ENCODE results near the gene RIMKLB.

DNA sequence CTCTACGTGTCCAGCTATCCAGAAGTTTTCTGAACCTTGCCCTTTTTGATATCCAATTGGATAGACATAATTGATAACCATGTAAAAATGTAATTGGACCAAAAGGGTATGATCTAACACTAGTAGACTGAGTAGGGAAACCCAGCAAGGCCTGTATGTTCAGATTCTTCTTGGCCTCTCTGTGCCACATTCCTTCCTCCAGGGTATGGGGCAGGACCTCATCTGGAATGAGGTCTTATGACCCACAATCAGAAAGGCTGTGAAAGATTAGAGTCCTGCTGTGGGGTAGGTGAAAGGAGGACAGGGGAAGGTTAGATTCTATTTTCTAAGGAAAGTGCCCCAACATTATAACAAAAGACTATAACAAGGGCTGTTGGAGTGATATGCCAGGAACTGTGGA is 73.3 kb downstream of the RIMKLB start:
- TF ChIP-seq, protein P1, sequence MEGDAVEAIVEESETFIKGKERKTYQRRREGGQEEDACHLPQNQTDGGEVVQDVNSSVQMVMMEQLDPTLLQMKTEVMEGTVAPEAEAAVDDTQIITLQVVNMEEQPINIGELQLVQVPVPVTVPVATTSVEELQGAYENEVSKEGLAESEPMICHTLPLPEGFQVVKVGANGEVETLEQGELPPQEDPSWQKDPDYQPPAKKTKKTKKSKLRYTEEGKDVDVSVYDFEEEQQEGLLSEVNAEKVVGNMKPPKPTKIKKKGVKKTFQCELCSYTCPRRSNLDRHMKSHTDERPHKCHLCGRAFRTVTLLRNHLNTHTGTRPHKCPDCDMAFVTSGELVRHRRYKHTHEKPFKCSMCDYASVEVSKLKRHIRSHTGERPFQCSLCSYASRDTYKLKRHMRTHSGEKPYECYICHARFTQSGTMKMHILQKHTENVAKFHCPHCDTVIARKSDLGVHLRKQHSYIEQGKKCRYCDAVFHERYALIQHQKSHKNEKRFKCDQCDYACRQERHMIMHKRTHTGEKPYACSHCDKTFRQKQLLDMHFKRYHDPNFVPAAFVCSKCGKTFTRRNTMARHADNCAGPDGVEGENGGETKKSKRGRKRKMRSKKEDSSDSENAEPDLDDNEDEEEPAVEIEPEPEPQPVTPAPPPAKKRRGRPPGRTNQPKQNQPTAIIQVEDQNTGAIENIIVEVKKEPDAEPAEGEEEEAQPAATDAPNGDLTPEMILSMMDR (IDR thresholded peaks at IDR 0.05; ENCODE audit: insufficient read depth, low read length) = no peak
- TF ChIP-seq GABPA (IDR thresholded peaks at IDR 0.05; ENCODE audit: low read depth) = no peak
- no peak for TF ChIP-seq POLR2AphosphoS5 (IDR thresholded peaks at IDR 0.05; ENCODE audit: low read depth)
- TF ChIP-seq, protein P2, sequence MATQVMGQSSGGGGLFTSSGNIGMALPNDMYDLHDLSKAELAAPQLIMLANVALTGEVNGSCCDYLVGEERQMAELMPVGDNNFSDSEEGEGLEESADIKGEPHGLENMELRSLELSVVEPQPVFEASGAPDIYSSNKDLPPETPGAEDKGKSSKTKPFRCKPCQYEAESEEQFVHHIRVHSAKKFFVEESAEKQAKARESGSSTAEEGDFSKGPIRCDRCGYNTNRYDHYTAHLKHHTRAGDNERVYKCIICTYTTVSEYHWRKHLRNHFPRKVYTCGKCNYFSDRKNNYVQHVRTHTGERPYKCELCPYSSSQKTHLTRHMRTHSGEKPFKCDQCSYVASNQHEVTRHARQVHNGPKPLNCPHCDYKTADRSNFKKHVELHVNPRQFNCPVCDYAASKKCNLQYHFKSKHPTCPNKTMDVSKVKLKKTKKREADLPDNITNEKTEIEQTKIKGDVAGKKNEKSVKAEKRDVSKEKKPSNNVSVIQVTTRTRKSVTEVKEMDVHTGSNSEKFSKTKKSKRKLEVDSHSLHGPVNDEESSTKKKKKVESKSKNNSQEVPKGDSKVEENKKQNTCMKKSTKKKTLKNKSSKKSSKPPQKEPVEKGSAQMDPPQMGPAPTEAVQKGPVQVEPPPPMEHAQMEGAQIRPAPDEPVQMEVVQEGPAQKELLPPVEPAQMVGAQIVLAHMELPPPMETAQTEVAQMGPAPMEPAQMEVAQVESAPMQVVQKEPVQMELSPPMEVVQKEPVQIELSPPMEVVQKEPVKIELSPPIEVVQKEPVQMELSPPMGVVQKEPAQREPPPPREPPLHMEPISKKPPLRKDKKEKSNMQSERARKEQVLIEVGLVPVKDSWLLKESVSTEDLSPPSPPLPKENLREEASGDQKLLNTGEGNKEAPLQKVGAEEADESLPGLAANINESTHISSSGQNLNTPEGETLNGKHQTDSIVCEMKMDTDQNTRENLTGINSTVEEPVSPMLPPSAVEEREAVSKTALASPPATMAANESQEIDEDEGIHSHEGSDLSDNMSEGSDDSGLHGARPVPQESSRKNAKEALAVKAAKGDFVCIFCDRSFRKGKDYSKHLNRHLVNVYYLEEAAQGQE (IDR thresholded peaks at IDR 0.05; ENCODE audit: insufficient replicate concordance, low read depth) = no peak

Data from HL-60 (cell line).